Activated naive CD4-positive, alpha-beta T cell (primary cell): ENCODE results near the gene LARP4.
"Not testable (repeated sequence)": the region's sequence is repeated elsewhere in the genome, so short reads cannot be mapped to it uniquely, and the experiment has no call there.

Experiments used
- DNase-seq, 4 experiments: peaks; one replicate each; lab custom pipeline; 2025; lab: John Stamatoyannopoulos, UW

Gene LARP4

GRCh38 chr12:50400638-50401499 lies at the start of gene LARP4:
Gene LARP4, plus strand, starts transcription at chr12:50400885. Its CDS starts 126 bp downstream, at chr12:50401011.
- peak; percentile 60 to 81 (median 72) for DNase-seq

GRCh38 chr12:50351120-50352043 lies 49.3 kb upstream of the LARP4 start:
- no peak for DNase-seq

GRCh38 chr12:50353404-50353803 lies 47.3 kb upstream of the LARP4 start:
- DNase-seq, result no peak

- DNase-seq, result no peak
Measured at GRCh38 chr12:50353869-50354593, 46.7 kb upstream of the LARP4 start.

GRCh38 chr12:50354908-50355307 lies 45.8 kb upstream of the LARP4 start:
- no peak for DNase-seq

- no peak for DNase-seq
Measured at GRCh38 chr12:50355365-50355764, 45.3 kb upstream of the LARP4 start.

GRCh38 chr12:50362671-50363070 lies 38.0 kb upstream of the LARP4 start:
- DNase-seq, result no peak

- no peak for DNase-seq
Measured at GRCh38 chr12:50363141-50363540, 37.5 kb upstream of the LARP4 start.

GRCh38 chr12:50365709-50366406 lies 34.8 kb upstream of the LARP4 start:
- no peak for DNase-seq

- not testable (repeated sequence) for DNase-seq
Measured at GRCh38 chr12:50370672-50371071, 30.0 kb upstream of the LARP4 start.

- no peak for DNase-seq
Measured at GRCh38 chr12:50375802-50376201, 24.9 kb upstream of the LARP4 start.

GRCh38 chr12:50380761-50381325 lies 19.8 kb upstream of the LARP4 start:
- no peak for DNase-seq

GRCh38 chr12:50387487-50387886 lies 13.2 kb upstream of the LARP4 start:
- DNase-seq, result no peak

GRCh38 chr12:50387972-50388478 lies 12.7 kb upstream of the LARP4 start:
- no peak for DNase-seq

GRCh38 chr12:50388793-50389192 lies 11.9 kb upstream of the LARP4 start:
- not testable (repeated sequence) for DNase-seq

- no peak for DNase-seq
Measured at GRCh38 chr12:50390316-50390741, 10.4 kb upstream of the LARP4 start.

GRCh38 chr12:50394469-50395029 lies 6.1 kb upstream of the LARP4 start:
- DNase-seq, result no peak

GRCh38 chr12:50397117-50397650 lies 3.5 kb upstream of the LARP4 start:
- DNase-seq, result no peak

- no peak for DNase-seq
Measured at GRCh38 chr12:50398931-50399330, 1.8 kb upstream of the LARP4 start.

- DNase-seq, result no peak
Measured at GRCh38 chr12:50400104-50400637, 514 bp upstream of the LARP4 start.
